GM21737 (cell line): ENCODE data around the gene DSE.
A peak's percentile ranks its signal among the peaks of the same experiment; 100 is the strongest.

ENCODE experiments used
- ATAC-seq: cut with Tn5 transposase; IDR thresholded peaks from one replicate; pipeline ENCODE4 v1.9.1; 2021; ENCODE audit warnings: mild to moderate bottlenecking, moderate library complexity; ENCODE audit not compliant: unreplicated experiment

DSE gene

DNA sequence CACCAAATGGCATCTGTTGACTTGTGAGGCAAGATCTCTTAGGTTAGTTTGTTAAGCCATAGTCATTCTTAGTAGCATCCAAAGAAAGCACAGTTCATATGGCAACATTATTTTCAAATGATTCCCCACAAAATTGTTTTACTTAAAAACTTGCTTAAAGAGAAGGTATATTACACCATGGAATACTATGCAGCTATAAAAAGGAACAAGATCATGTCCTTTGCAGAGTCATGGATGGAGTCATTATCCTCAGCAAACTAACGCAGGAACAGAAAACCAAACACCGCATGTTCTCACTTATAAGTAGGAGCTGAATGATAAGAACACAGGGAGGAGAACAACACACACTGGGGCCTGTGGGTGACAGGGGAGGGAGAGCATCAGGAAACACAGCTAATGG is 10.9 kb upstream of the DSE start:
- no peak for ATAC-seq

DNA sequence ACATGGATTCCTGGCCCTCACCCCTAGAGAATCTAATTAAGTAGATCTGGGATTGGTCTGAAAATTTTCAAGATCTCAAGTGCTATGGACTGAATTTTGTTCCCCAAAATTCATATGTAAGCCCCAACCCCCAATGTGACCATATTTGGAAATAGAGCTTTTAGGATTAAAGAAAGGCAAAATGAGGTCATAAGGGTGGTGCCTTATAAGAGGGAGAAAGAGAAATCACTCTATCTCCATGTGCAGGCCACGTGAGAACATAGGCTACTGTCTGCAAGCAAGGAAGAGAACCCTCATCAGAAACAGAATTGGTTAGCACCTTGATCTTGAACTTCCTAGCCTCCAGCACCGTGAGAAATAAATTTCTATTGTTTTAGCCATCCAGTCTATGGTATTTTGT is 8.5 kb upstream of the DSE start:
- ATAC-seq: no peak

DNA sequence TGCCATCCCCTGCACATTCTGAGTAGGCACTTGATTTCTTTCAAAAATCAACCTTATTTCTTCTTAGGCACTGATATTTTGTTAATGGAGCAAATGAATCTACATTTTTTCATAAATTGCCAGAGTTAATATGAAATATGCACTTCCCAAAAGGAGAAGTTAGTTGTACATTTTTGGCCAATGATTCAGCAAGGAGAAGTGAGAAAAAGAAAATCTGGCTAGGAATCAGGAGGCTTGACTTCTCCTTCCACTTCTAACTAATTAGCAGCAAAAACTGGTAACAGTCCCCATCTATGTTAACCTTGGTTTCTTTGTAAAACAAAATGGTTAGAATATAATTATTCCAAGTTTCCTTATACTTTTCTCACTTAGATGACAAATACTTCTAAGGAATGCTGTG is 7.0 kb upstream of the DSE start:
- ATAC-seq: no peak

DNA sequence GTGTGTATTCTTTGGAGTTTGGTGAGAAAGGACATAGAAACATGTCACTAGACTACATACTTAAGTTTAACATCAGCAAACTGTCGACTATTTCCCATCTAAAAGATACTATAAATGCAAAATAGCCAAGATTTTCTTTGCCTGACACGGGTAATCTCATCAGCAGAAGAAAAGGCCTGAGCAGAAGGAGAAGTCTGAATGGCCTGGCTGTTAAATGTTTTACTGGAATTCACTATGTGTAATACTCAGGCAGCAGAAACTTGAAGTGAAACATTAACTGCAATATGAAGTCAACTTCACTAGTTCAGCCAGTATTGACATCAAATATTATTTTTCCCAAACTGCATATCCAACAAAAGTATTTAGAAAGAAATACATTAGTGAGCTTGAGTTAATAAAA is 6.4 kb upstream of the DSE start:
- no peak for ATAC-seq

DNA sequence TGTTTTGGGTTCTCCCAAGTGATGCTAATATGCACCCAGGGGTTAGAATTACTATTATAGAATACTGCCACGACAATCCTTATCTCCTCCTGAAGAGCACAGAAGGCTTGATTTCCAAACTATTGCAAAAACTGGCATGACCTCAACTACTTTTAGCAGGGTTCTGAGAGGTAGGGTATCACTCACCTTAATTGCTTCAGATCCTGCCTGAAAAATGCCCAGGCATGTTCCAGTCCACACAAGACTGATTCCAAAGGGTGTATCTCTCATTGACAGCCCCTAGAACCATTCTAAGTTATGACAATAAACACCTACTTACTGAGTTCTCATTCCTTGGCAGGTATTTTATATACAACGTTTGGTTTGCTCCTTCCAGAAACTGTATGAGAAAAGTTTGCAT is 5.0 kb upstream of the DSE start:
- ATAC-seq: no peak

DNA sequence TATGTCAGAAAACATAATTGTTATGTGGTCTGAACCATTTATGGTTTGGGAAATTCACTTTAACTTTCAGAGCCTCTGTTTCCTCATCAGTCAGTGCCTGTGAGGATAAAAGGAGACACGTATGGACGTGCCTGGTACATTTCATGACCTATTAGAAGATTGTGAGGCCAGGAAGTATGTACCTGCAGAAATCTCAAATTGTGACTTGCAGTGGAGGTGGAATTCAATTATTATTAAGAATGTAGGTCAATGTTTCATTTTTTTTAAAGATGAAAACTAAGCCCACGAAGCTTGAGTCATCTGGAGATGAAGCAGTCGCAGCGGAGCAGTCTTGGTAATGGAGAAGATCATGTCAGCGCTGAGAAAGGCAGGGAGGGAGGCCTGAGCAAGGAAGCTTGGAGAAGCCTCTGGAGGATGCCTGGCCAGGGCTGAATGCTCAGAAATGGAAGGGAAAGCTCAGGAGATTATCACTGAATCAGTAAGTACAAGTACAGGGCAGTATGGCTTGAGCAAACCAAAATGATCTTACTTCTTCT is 3.9 kb upstream of the DSE start:
- no peak for ATAC-seq

DNA sequence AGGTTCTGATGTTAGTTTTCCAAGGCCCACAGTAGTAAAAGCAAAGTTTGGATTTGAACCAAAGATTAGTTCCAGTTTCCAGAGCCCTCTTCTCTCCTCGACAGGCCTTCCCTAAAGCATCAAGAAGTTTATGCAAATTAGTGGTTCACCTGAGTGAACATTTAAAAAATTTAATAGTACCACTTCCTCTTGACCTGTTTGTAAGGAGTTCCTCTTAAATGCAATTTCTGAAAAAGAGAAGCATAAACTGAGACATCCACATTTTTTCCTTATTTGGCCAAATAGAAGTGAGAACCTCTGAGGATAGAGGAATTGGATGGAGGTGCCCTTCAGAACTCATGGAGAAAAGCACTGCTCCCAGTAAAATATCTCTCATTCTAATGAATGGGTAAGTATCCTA is 1.2 kb upstream of the DSE start:
- peak; percentile 42 for ATAC-seq

DNA sequence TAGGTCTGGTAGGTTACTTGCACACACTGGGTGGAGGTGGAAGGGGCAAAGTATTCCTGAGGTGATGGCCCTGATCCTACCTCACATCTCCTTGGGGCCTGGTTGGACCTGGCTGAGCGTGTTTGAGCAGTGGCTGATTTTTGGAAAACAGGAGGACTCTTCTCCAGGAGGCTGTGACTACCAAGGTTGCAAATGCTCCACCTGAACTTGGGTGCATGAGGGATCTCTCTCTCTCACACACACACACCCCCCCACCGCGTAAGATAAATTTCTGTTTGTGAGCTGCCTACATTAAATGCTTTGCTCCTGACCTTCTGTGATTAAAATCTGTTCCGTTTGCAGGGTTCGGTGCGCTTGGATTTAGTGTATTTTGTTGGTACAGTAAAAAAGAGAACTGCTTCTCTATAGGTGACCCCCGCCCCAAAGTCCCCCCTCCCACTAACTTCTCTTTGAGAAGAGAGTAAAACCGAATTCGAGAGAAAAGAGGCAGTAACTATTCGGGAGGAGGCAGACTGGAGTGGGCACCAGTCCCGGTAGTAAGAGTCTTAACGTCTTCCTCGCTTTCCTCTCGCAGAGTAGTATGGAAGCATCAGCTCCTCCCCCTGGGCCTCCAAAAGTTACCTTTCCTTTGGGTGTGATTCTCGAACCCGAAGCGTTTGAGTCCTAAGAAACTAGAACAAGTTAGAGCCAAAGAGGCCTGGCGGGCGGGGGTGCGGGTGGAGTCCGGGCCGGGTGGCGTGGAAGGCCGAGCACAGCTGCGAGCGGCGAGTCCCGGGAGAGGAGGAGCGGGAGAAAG is 585 bp upstream of the DSE start:
- peak; percentile 11 for ATAC-seq

DNA sequence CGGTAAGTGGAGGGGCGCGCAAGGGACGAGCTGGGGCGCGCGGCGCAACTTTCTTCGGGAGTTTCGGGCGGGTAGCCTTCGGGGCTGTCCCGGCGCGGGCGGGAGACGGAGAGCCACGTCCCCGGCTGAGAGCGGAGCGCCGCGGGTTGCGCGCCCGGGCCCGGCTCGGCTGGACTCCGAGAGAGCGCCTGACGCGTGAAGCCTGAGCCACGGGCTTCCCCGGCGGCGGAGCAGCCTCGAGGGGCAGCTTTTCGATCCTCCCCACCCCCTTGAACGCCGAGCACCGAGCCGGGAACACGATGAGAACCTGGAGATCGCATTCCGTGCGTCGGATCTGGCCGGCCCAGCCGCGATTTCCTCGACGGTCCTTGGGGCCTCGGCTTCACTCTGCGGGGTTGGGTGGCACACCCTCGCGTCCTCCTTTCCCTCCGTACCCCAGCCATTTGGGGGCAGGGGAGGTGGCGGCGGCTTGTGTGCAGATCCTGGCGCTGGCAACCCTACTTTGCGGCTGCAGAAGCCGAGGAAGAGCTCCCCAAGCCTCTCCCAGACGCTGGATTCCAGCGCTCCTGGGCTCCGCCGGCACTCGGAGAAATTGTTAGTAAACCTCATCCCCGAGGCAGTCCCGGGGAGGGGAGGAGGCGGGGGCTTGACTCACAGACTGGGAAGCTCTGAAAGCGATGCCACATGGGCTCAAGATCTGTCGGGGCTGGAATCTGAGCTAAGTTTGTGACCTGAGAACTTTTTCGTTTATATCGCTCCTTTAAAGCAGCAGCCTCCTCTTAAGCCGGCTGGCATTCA is 572 bp downstream of the DSE start:
- ATAC-seq: peak; percentile 43

DNA sequence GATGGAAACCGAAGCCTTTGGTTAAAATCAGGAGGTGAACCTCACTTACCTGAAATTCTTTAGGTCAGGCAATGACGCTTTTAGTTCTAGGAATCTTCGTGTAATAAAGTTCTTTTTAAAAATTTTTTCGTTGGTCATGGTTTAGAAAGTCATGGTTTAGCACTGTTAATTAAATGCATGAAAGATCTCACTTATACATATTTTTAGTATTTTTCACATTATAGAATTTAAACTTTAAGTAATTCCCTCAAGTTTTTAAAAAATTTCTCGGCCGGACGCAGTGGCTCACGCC is 1.1 kb downstream of the DSE start:
- no peak for ATAC-seq

DNA sequence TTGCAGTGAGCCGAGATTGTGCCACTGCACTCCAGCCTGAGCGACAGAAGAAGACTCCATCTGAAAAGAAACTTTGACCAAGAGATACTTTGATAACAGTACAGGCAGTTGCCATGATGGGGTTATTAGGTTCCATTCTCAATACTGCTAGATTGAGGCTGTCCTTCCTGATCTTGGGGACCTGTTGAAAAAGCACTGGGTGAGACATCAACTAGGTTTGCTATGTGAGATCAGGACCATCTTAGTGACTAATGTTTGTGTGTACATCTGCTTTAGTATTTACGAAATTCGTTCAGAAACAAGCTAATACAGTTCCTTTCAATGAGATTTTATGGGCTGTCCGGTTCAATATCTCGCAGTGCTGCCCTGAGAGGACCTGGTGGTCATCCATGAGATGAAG is 2.6 kb downstream of the DSE start:
- ATAC-seq: no peak

DNA sequence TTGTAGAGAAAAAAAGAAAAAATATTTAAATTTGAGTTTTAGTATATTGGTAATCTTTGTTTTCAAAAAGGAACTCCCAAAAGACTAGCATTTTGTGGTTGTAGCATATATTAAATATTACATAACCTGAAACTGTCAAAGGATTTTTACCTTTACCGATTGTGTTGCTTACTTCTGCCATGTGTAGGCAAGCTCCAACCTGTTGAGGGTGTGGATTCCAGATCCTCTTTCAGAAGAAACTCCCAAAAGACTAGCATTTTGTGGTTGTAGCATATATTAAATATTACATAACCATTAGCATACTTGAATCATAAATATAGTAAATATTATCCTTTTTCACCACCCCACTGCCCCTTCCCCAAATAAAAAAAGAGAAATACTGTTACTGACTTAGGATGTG is 3.2 kb downstream of the DSE start:
- no peak for ATAC-seq

DNA sequence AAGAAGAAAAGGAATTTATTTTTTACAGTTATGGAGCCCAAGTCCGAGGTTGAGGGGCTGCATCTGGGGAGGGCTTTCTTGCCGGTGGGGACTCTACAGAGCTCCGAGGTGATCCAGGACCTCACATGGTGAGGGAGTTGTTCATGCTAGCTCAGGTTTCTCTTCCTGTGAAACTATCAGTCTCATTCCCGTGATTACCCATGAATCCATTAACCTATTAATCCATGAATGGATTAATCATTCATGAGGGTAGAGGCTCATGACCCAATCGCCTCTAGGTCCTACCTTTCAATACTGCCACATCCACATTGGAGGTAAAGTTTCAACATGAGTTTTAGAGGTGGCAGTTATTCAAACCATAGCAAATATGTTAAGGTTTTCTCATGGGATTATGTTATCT is 3.8 kb downstream of the DSE start:
- no peak for ATAC-seq

DNA sequence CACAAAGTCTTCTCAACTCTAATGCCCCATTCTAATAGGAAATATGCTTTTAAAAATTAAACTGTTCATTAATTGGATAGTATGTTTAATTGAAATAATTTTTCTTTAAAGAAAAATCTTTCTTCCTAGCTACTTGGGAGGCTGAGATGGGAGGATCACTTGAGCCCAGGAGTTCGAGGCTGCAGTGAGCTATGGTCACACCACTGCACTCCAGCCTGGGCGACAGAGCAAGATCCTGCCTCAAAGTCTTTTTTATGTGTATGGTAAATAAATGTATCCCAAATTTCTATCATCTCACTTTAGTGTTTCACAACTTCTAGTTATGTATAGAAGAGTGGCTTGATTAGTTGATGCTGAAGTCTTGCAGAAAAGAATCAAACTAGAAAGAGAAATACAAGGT is 4.5 kb downstream of the DSE start:
- no peak for ATAC-seq

DNA sequence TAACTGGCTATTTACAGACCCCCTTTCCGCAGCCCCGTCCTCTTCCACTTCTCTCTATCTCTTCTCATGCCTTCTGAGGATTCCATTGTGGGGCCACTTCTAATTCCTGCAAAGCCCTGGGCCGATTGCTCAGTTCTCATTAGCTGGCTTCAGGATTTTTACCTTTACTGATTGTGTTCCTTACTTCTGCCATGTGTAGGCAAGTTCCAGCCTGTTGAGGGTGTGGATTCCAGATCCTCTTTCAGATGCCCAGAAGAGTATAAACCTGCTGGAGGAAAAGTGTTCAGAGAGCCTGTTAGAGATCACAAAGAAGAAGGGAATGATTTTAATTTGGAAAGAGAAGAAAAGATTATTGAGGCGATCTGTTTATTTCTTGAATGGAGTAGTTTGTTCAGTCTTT is 5.4 kb downstream of the DSE start:
- ATAC-seq: no peak

DNA sequence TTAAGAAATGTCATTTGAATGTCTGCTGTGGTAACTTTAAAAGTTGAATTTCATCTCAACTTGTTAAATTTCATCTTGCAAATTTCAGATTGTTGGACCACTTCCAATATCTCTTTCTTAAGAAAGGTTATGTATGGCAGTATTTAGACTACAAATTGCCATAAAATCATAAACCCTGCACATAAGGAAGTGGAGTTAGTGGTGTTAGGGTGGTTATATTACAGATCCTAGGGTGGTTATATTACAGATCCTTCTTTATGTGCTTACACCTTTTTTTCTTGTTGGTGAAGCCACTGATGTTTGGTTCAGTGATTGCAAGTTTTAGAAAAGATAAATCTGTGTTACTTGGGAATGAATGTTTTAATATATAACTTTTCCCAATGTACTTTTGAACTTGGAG is 9.0 kb downstream of the DSE start:
- no peak for ATAC-seq

DNA sequence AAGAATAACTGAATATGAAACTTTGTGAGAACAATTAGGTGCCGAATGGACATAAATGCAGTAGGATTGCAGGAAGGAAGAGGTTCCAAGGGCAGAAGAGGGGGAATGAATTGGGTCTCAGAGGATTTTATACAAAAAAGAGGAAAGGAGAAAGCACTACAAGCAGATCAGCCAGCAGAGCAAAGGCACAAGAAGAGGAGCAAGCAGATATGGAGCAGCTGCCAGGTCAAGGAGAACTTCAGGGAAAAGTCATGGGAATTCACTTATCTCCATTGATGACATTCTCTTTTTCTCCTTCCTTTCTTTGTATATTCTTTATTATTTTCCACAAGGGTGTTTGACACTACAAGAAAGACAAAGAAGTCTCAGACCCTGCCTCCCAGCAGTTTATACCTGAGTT is 9.6 kb downstream of the DSE start:
- no peak for ATAC-seq

DNA sequence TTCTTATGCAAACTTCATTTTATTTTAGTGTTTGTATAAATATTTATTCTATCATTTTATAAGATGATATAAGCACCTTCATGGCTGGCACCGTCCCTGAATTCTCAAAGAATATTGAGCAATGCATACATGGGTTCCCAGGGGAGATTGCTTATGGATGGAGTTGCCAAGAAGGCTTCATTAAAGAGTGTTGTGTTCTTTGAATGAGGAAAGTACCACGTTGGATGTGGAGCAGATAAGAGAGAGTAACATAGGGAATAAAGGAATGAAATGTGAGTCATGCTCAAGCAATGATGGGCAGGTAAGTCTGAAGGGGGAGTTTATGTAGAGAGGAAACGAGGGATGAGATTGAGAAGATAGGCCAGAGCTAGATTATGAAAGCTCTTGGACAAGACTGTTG is 10.3 kb downstream of the DSE start:
- no peak for ATAC-seq

DNA sequence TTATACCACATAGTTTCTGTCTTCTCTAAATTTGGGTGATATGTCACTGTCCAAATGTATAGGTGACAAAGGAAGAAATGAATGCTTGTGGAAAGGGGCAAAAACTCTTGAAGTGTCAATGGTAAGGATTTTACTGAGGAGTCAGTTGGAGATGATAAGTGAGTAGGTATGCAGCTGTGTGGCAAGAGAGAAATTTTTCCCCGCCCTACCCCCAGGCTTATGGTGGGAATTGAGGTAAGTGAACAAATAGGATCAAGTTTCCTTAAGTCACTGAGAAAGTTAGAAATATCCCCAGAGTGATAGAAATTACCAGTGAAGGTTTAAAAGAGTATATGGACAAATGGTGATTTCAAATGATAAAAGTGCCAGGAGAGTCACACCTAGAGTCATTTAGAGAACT is 11.8 kb downstream of the DSE start:
- no peak for ATAC-seq

DNA sequence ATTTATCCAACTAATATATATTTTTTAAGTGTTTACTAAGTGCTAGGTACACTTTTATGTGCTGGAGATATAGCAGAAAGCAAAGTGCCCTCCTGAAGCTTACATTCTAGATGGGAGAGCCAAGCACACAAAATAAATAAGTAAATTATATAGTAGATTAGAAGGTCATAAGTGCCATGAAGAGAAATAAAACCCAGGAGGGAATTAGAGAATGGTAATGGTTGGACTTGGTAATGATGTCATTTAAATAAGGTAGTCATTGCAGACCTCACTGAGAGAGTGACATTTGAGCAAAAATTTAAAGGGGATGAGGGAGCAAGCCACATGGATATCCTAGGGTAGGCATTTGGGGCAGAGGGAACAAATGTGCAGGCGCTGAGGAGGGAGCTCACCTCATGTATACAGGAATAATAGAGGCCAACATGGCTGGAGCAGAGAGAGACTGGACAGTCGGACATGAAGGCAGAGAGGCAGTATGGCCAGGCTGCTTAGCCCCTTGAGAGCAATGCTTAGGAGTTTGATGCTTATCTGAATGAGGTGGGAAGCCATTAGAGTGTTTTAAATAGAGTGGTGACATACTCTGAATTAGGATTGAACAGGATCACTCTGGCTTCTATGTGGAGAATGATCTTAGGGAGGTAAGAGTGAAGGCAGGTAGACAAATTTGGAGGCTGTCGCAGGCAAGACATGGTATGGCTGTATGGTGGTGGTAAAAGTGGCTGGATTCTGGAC is 14.1 kb downstream of the DSE start:
- ATAC-seq: no peak

DNA sequence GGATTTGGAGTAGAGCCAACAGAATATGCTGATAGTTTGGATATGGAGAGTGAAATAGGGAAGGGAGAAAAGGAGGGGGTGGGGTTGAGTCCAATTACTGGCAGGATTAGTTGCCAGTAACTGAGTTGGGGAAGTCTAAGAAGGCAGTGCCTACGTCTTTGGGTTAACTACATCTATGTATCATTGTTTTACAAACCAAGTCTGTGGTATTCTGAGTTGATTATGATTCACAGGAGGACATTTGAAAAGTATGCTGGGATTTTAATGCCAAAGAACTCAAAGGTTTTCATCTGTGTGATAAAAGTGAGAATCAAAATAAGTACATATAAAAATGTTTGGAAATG is 14.7 kb downstream of the DSE start:
- ATAC-seq: no peak

DNA sequence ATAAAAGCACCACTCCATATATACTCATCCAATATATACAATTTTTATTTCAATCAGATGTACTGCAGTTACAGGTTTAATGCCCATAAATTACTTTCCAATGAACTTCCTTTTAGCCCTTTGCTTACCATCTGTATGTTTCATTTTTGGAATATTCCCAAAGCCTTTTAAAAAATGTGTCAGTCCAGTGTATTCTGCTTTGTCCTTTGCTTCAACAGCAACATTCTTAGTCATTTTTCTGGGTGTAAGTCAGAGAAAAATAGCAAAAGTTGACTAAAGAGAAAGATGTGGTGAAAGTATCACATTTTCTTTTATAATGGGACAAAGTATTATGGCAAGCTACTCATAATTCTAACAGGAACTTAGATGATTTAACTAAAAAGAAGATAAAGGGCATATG is 15.2 kb downstream of the DSE start:
- no peak for ATAC-seq
